HG03565 (cell line): ENCODE data around the gene AOX1.

Experiments
- ATAC-seq: cut with Tn5 transposase; IDR thresholded peaks from one replicate; pipeline ENCODE4 v1.9.1; 2021; ENCODE audit warnings: mild to moderate bottlenecking, moderate library complexity; ENCODE audit not compliant: unreplicated experiment

The AOX1 gene

DNA sequence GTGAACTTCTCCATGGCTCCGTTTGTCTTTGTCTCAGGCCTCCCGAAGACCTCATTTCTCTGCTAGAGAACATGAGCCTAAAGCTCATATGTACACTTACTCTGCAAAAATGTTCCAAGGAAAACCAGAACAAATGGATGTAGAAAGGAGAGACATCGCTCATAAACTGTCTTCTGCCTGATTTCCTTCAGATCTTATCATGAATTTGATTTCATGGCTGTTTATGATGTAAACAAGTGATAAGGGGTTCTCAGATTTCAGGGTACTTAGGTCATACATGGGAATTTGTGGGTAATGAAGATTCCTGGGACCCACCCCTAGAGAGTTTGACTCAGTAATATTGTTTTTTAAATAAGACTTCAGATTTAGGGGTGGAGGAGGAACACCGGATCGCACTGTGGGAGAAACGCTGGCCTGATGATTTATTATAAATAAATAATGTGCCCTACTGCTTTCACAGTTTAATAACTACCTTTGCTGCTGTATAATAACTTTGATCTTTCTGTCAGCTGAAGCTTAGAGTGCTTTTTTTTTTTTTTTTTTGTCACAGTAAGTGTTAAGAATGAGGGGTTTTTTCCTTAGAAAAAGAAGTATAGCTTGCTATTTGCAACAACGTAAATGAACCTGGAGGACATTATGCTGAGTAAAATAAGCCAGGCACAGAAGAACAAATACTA is 14.9 kb downstream of the AOX1 start:
- no peak for ATAC-seq

DNA sequence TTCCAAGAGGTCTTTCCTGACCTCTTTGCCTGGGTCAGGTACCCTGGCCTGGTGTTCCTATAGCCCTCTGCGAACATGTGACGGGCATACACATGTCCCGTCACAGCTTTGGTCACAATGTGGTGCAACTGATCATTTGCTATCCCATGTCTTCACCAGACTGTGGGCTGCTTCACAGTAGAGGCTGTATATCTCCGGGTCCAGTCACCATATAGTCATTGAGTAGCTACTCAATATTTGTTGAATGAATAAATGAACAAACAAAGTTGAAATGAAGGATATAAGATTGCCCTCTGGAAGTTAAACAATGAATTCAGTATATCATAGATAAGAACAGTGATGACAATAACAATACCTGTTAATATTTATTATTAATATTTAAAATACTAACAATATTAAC is 16.8 kb downstream of the AOX1 start:
- no peak for ATAC-seq

DNA sequence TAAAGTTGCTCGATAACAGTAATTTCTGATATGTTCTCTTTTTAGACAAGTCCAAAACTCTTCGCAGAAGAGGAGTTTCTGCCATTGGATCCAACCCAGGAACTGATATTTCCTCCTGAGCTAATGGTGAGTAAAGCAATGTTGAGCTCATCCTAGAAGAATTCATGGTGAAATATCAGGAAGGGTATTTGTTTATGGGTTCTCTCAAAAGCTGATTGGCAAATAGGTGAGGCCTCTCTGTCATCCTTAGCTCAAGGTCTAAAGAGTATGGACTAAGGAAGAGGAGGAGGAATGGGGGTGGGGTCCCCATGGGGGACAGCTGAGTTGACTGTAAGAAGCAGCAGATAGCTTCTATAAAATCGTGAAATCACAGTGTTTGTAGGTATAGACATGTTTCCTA is 18.2 kb downstream of the AOX1 start:
- no peak for ATAC-seq

DNA sequence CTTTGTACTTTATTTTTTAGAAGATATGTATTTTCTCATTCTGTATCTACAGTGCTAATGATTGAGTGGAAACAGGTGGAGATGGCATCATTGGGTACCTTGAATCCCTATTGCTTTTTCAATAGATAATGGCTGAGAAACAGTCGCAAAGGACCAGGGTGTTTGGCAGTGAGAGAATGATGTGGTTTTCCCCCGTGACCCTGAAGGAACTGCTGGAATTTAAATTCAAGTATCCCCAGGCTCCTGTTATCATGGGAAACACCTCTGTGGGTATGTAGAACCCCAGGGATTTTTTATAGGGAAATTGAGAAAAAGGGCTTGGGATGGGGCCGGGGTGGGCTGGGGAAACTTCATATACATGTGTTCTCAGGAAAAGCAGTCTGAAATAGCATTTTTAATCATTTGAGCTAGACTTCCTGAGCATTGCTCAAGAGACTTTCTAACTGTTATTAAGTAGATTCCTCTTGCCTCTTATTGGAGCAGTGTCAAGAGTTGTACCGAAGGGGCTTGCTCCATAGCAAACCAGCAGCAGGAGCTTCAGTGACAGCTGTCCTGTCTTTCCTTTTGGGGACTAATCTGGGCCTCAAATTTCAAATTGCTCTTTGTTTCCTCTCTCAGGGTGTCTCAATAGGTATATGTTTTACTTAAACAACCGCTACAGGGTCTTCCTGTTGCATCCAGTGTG is 18.9 kb downstream of the AOX1 start:
- no peak for ATAC-seq

DNA sequence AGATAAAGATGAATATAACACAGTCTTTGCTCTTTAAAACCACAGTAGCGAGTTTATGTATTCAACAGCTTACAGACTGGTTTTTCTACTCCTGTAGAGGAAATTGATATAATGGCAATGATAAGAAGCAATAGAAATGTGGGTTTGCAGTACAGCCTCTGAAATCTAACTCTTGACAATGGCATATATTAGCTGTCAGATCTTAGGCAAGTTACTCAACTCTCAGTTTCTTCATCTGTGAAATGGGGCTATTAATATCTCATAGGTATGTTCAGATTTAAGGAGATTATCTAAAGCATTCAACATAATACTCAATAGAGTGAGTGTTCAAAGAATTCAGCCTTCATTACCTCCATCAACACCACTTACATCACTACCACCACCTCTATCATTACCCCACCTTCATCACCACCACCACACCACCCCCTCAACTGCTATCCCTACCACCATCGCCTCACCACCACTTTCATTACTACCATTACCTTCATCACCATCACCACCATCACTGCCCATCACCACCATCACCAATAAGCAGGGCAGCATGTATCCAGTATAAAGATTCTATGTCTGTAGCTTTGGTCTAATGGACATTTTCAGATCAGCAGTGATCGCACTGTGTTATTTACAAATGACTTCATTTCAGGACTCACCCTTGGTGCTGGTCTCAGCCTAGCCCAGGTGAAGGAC is 22.7 kb downstream of the AOX1 start:
- no peak for ATAC-seq

DNA sequence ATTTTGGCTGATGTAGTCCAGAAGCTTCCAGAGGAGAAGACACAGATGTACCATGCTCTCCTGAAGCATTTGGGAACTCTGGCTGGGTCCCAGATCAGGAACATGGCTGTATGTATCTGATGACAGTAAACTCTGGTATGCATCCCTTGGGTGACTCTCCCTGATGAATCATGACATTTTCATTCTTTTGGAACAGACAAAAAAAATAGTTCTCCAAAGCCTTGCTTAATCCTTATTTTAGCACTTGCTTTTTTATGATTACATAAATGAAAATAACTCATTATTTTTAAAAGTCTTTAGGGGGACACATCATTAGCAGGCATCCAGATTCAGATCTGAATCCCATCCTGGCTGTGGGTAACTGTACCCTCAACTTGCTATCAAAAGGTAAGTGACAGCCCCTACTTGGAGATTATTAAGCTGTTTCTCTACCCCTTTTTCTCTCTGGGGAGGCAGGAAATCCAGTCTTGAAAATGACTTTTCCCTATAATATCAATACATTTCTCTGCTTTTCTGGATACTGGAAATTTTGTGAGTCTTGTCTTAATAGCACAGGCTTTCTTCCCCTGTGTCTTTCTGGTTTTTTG is 23.3 kb downstream of the AOX1 start:
- ATAC-seq: no peak

DNA sequence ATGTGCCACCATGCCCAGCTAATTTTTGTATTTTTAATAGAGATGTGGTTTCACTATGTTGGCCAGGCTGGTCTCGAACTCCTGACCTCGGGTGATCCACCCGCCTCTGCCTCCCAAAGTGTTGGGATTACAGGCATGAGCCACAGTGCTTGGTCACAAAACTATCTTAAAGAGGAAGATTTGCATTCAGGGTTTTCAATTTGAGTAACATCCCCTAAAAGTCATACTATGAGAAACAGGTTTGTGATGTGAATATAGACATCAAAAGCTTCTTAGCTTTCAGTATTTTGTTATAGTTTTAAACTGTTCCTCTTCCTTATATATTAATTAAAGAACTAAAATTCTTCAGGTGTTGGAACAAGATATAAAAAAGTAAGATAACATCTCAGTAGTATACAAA is 24.4 kb downstream of the AOX1 start:
- ATAC-seq: peak; percentile 41

DNA sequence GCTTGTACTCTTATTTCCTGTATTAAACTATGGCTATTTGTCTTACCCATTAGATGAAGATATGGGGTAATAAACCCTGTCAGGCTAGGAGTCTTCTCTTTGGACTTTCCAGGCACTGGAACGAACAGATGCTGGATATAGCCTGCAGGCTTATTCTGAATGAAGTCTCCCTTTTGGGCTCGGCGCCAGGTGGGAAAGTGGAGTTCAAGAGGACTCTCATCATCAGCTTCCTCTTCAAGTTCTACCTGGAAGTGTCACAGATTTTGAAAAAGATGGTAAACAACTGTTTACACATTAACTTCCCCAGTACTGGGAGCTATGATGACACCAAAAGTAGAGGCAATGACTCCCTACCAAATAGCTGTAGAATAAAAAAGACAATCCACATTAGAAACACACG is 27.9 kb downstream of the AOX1 start:
- ATAC-seq: no peak

DNA sequence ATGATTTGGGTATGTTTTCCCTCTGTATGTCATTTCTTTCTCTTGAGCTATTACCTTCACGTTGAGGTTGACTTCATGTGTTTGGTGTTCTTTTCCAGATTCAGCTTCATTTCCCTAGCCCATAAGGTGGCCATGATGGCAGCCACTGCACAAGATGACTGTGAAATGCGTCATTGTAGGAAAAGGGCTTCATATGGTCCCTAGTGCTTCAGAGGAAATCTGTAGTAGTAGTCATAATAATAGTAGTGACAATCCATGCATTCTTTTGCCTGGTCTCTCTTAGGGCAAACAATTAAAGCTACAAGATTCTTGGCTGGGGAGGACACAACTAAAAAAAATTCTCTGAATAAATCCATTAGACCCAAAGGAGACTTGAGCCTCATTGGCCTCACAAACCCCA is 28.4 kb downstream of the AOX1 start:
- no peak for ATAC-seq

DNA sequence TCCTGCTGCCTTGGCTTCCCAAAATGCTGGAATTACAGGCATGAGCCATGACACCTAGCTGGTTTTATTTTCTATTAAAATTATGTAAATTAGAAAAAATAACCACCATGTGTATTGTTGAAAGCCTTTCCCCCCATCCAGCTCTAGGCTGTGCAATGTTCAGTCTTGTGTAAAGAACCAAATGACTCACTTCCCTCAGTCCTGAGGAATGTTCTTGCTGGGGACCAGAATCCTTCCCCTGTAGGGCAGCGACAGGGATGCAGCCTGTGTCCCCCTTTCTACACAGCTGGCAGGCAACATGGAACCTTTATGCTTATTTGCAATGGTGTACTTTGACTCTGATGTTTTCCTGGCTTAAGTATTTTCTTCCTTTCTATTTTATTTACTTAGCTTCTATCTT is 29.4 kb downstream of the AOX1 start:
- ATAC-seq: no peak

DNA sequence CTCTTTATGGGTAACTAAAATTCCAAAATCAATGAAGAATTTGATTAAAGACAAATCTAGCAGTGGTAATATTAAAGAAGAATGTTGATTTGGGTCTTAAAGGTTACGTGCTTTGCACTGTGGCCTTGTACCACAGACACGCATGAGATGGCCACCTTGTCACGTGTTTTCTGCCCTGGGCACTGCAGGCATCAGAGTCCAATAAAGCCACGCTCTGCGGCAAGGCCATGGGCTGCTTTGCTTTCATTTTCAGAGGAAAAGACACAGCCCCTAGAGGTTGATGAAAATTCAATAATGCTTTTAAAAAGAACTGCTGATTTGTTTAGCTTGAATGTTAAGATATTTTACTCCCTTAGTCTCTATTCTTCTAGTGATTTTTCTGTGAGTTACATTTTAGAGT is 30.4 kb downstream of the AOX1 start:
- ATAC-seq: peak; percentile 49

DNA sequence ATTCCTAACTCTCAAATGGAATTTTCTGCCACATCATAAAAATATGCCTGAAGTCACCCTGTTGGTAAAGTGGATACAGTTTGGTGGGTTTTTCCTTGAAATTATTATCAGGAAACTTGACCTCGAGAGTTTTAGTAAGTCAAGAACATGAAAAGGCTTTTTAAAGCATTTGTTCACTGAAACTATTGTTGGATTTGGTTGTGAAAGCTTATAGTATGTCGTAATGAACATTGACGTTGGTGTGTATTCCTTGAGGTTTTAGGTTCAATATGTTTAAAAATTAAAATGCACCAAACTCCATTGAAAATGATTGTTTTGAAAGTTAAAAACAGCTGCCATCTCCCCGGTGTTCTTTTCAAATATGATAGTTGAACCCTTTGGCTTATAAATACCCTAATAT is 30.8 kb downstream of the AOX1 start:
- ATAC-seq: no peak

DNA sequence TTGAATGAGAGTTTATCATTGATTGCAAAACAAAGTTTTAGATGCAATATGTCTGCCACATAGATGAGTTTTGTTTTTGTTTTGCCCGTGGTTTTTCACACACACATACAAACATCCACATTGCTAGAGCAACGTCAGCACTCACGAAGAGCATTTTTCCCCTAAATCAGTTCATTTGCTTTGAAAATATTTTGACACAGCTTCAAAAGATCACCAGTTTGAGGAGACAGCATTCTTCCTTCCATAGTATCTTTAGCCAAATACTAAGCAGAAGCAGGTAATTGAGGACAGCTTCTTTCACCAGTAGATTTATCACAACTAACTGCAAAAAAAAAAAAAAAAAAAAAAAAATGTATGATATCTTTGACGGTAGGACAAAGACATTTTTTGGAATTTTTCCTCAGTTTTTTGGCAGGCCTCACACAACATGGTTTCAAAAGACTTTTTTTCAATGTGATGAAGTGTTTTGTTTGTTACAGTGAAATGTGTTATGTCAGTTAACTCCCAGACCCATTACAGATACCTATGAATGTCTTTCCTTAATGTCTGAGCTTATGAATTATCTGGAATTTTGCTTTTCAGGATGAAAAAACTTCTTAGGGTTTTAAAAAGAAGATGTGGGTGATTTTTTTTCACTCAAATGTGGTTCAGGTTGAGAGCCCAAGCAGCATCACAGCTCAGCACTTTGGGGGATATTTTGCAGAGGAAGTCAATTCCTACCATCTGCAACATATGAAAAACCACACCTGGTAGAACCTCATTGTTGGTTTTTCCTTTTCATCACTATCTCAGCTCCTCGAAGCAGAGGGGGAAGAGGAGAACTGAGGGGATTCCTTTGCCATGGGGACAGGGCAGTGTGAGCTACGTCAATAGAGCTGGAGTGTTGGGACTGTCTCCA is 31.6 kb downstream of the AOX1 start:
- ATAC-seq: no peak

DNA sequence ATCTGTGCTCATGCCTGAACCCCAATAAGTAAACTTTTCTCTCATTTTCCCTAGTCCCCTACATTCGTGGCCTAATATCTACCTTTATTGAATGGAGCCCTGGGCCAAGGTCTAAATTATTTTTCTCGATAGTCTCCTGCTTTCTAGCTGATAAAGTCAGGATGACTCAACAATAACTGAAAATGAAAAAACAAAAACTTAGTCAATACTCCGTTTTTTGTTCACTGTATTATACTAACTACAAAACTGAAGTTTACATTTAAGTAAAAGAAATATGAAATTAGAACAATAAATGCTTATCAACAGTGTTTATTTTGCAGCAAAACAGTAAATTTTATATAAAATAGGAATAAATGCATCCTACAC is 32.2 kb downstream of the AOX1 start:
- ATAC-seq: no peak

DNA sequence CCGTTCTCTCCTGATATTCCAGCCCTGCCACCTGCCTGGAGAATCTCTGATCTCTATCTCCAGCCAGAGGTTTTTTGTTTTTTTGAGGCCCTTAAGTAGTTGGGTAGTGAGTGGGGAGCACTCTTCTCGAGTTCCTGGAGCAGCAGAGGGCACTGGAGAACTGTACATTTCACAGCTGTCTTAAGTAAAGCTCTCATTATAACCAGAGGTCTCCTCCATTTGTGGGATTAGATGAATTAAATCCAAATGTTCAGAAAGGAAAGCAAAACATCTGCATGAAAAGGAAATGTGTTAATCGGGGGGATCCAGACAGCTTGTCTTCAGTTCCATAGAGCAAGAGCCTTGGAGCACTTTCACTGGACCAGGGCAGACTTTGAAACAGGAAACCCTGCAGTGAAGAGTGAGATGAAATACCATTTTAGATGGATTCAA is 32.8 kb downstream of the AOX1 start:
- ATAC-seq: no peak

DNA sequence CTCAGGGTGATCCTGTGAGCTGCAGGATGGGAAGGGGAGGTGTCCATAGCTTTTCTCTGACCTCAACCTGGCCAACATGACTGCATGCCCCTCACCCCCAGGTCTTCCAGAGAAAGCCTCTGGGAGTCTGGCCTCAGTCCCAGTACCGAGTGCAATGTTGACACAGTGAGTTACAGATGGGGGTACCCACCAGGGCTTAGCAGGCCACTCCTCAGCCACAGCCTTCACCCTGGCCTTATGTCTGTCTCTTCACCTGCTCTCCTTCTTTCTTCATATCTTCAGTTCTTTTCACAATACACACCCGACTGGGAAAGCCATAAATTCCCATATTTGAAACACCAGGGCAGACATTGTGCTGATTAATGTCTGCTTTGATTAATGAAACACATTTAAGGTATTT is 33.5 kb downstream of the AOX1 start:
- no peak for ATAC-seq

DNA sequence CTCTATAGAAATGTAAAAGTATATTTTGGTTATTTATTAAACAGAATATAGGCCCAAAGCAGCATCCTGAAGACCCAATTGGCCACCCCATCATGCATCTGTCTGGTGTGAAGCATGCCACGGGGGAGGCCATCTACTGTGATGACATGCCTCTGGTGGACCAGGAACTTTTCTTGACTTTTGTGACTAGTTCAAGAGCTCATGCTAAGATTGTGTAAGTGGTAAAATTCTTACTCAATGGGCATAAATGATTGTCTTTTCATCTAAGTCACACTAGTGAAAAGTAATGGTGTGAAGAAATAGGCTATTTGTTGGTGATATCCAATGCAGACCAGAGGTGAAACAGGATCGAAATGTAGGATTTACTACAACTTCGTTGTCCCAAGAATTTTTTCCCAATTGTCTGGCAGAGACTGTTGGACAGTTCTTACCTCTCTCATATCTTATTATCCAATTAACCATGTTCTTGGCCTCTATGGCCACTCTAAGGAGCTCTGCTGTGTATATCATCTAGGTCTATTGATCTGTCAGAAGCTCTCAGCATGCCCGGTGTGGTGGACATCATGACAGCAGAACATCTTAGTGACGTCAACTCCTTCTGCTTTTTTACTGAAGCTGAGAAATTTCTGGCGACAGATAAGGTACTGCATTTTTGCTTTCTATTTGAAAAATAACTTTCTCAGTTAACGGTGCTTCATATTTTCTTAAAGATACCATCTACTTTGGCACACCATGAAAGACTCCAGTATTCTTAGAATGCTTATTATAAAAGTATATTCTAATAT is 35.0 kb downstream of the AOX1 start:
- ATAC-seq: no peak

DNA sequence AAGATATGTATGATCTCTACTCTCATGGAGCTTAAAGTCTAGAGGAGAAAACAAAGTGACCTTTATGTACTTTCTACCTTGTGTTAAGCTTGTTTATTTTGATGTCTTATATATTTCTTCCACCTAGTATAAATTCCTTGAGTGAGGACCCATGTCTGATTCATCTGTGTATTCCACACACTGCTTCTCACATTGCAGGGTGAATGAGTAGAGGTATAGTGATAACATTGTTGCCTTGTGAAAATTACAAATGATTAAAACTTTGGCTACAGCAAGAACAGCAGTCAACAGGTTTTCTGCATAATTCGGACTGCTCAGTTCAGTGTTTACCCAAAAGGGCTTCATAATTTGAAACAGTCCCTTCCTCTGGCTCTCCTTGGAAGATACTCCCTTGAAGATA is 36.3 kb downstream of the AOX1 start:
- ATAC-seq: no peak

DNA sequence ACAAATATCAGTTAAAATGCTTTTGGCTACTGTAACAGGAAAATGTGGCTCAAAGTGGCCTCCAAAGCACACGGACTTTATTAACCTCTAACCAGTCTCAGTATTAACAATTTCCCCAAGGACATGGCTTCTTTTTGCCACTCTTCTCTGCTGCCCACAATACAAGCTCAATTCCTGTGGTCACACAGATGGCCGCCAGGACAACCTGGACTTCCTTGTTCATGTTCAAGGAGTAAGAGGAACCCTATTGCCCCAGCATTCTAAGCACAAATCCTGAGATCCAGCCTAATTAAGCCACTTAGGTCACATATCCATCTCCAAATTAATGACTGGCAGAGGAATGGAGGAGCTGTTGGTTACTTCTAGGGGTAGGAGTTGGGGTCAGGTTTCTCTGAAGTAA is 38.2 kb downstream of the AOX1 start:
- no peak for ATAC-seq

DNA sequence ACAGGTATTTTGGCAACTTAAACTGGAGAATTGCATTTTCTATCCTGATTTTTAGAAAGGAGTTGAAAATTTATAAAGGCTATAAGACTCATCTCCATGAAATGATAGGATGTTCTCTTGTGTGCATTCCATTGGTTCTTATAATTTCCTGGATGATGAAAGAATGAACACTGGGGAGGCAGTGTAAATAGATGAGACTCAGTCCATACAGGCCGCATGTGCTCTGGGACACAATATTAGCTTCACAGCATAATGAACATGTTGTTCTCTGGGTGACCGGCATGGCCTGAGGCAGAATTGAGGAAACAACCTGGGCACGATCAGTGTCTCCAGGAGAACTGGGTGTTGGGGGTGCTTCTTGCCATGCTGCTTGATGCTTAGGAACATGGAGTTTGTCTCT is 38.8 kb downstream of the AOX1 start:
- no peak for ATAC-seq
